GM18505 (cell line): ENCODE measurements around the gene PPM1J.

Experiments used
- ATAC-seq: cut with Tn5 transposase; IDR thresholded peaks from one replicate; pipeline ENCODE4 v1.9.1; 2021; ENCODE audit not compliant: unreplicated experiment
- POLR2A ChIP-seq: IDR thresholded peaks from 4 replicates; pipeline ENCODE4 v1.6.1; 2011; ENCODE audit warnings: borderline replicate concordance; ENCODE audit not compliant: insufficient read depth, insufficient read length; ENCODE audit errors: extremely low read depth

Gene PPM1J

GRCh38 chr1:112716133-112716720, 1.1 kb upstream of the PPM1J start:
- ATAC-seq = no peak
- no peak for TF ChIP-seq POLR2A

- no peak for ATAC-seq
- no peak for TF ChIP-seq POLR2A
Measured at GRCh38 chr1:112714313-112715263, 544 bp downstream of the PPM1J start.

- no peak for TF ChIP-seq POLR2A
- ATAC-seq = no peak
Measured at GRCh38 chr1:112713466-112714312, 1.4 kb downstream of the PPM1J start.

GRCh38 chr1:112712701-112713128, 2.4 kb downstream of the PPM1J start:
- no peak for ATAC-seq
- no peak for TF ChIP-seq POLR2A

- ATAC-seq = no peak
Measured at GRCh38 chr1:112712191-112712590, 2.9 kb downstream of the PPM1J start.

GRCh38 chr1:112711670-112712069, 3.5 kb downstream of the PPM1J start:
- TF ChIP-seq POLR2A = no peak
- ATAC-seq = no peak

More at GRCh38 chr1:112712191-112712590, 2.9 kb downstream of the PPM1J start:
- TF ChIP-seq POLR2A = no peak

- ATAC-seq = no peak
- no peak for TF ChIP-seq POLR2A
Measured at GRCh38 chr1:112711041-112711440, 4.1 kb downstream of the PPM1J start.

GRCh38 chr1:112710586-112710985, 4.5 kb downstream of the PPM1J start:
- no peak for ATAC-seq
- TF ChIP-seq POLR2A = no peak

GRCh38 chr1:112710159-112710558, 5.0 kb downstream of the PPM1J start:
- ATAC-seq = no peak
- no peak for TF ChIP-seq POLR2A

- ATAC-seq = no peak
- no peak for TF ChIP-seq POLR2A
Measured at GRCh38 chr1:112708489-112708888, 6.6 kb downstream of the PPM1J start.

- no peak for TF ChIP-seq POLR2A
- ATAC-seq = no peak
Measured at GRCh38 chr1:112708002-112708448, 7.1 kb downstream of the PPM1J start.

GRCh38 chr1:112707221-112708001, 7.7 kb downstream of the PPM1J start:
- no peak for TF ChIP-seq POLR2A
- peak; percentile 52 for ATAC-seq
